Cardiac muscle cell (in vitro differentiated cells and primary cell): ENCODE data around the gene TM9SF4. TPM values are rescaled to one million over a fixed set of nuclear protein-coding genes. Genes with fewer than 3 reads are reported as not detected.

Experiments
- DNase-seq, 2 donors: peaks; one replicate each; pipeline versions ENCODE4 v3.0.0 to v3.0.0-alpha.2; 2010 to 2017; ENCODE audit warnings: low read depth in 1 of 2, low spot score in 1 of 2
- H3K27ac ChIP-seq: fragments of 200-600 bp; sonication (generic); 2 replicates; pipeline ENCODE4 v1.5.1; 2016
- H3K27me3 ChIP-seq: fragments of 200-600 bp; sonication (generic); 2 replicates; pipeline ENCODE4 v1.6.0; 2016; ENCODE audit warnings: control low read depth
- H3K36me3 ChIP-seq: fragments of 200-600 bp; sonication (generic); 2 replicates; pipeline ENCODE4 v1.5.1; 2016; ENCODE audit warnings: control low read depth
- H3K4me1 ChIP-seq: fragments of 200-600 bp; sonication (generic); 2 replicates; pipeline ENCODE4 v1.8.1; 2017; ENCODE audit warnings: low read depth, mild to moderate bottlenecking, mixed run types
- H3K4me3 ChIP-seq: fragments of 200-600 bp; sonication (generic); 2 replicates; pipeline ENCODE4 v1.5.1; 2016; ENCODE audit warnings: mild to moderate bottlenecking
- H3K9me3 ChIP-seq: fragments of 200-600 bp; sonication (generic); 2 replicates; pipeline ENCODE4 v1.5.1; 2017; ENCODE audit warnings: low read depth, mild to moderate bottlenecking, control low read depth
- CTCF ChIP-seq: IDR thresholded peaks from 2 replicates; pipeline ENCODE4 v1.5.1; 2012; ENCODE audit warnings: low read depth, mild to moderate bottlenecking, low read length
- polyA plus RNA-seq: library from polyadenylated mRNA; unstranded; fragments of >200 nt; fragmentation: Nextera tagmentation; extraction: Ambion mirVana; gene quantifications from 2 replicates; pipeline ENCODE4 v1.2.1, GENCODE V29; 2016
- total RNA-seq: library from RNA; depleted of rRNA; stranded (reverse); fragments of >200 nt; gene quantifications from 2 replicates; pipeline ENCODE4 v1.2.3, GENCODE V29; 2016

Gene TM9SF4
- total RNA-seq (38.9 and 52.5 TPM in 2 replicates), polyA plus RNA-seq (54.6 and 71.3 TPM in 2 replicates)

DNA sequence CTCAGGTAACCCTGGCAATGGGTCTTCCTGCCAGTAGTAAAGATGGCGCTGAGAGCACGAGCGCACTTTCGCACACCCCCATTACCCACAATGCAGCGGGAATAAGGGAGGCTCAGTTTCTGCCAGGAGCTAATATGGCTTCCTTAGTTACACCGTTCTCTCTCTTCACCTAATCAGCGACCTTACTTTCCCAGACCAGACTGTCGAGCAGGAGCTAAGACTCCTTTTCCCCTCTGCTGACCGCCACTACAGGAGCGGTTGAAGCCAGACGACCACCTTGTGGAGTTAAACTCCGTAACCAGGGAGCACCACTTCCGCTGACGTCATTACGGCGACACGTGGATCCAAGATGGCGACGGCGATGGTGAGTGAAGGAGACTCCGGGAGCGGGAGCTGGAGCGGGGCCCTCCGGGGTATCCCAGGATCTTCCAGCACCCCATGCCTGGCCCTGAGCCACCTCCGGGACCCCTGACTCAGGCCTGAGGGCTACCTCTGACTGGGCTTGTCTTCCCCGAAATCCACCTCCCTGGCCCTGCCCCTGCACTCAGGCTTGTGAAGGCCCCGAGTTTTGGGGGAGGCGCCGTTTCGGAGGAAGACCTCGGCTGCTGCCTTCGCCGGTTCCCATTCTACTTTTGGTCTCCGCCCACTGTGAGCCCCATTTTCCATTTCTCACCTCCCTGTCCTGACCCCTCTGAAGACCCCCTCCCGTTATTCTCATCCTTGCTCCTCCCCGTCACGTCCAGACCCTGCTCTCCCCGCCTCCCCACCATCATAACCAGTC is at the start of gene TM9SF4:
Gene TM9SF4 (plus strand): TSS at position 323 of the 781 bp plus-strand sequence. CDS start 27 bp downstream, at position 350.
- Histone ChIP-seq H3K27me3 (peaks cover 15% of the 10 kb centered on the region), H3K4me1 (peaks cover 6% of the 10 kb centered on the region), H3K9me3 (no peaks in the 10 kb centered on the region), H3K36me3 (no peaks in the 10 kb centered on the region), H3K4me3 (peak within 1 kb of the TSS; percentile 68), H3K27ac (peak within 1 kb of the TSS; percentile 99)
- DNase-seq: peak; percentile 94 to 97
- no peak for TF ChIP-seq CTCF

- no peak for DNase-seq
- Histone ChIP-seq H3K27me3 (peaks cover 30% of the 10 kb centered on the region), H3K36me3 (no peaks in the 10 kb centered on the region), H3K4me3 (no peak overlapping the region), H3K4me1 (no peaks in the 10 kb centered on the region), H3K27ac (no peak overlapping the region), H3K9me3 (no peaks in the 10 kb centered on the region)
- no peak for TF ChIP-seq CTCF
Measured at GRCh38 chr20:32062776-32063170, 46.7 kb upstream of the TM9SF4 start.

DNA sequence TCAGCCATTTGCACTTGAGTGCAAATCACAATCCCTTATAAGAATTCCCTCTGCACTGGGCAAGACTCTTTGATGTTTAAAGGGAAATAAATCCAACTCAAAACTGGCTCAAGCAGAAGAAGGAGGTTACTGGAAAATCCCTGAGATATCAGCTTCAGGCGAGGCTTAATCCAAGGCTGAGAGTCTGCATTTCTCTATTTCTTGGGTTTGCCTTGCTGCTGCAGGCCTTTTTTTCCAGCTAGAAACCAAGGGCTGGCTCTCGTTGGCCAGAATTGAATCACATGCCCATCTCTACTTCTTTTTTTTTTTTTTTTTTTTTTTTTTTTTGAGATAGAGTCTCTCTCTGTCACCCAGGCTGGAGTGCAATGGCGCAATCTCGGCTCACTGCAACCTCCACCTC is 45.8 kb upstream of the TM9SF4 start:
- no peak for TF ChIP-seq CTCF
- no peak overlapping the region for H3K27ac ChIP-seq
- no peak overlapping the region for H3K4me3 ChIP-seq

GRCh38 chr20:32064667-32065066 is 44.8 kb upstream of the TM9SF4 start:
- Histone ChIP-seq H3K27ac (no peak overlapping the region), H3K4me1 (no peaks in the 10 kb centered on the region), H3K27me3 (peaks cover 14% of the 10 kb centered on the region), H3K4me3 (no peak overlapping the region), H3K9me3 (no peaks in the 10 kb centered on the region), H3K36me3 (no peaks in the 10 kb centered on the region)
- DNase-seq: no peak
- no peak for TF ChIP-seq CTCF

More for the DNA sequence above, 45.8 kb upstream of the TM9SF4 start:
- no peaks in the 10 kb centered on the region for H3K4me1 ChIP-seq
- no peaks in the 10 kb centered on the region for H3K9me3 ChIP-seq
- peaks cover 21% of the 10 kb centered on the region for H3K27me3 ChIP-seq
- no peaks in the 10 kb centered on the region for H3K36me3 ChIP-seq
- DNase-seq: no peak

GRCh38 chr20:32067234-32067821 is 42.2 kb upstream of the TM9SF4 start:
- DNase-seq: peak in 1 of 2 donors; percentile 49
- Histone ChIP-seq H3K4me3 (no peak overlapping the region), H3K36me3 (no peaks in the 10 kb centered on the region), H3K27me3 (no peaks in the 10 kb centered on the region), H3K27ac (no peak overlapping the region), H3K4me1 (no peaks in the 10 kb centered on the region), H3K9me3 (no peaks in the 10 kb centered on the region)
- TF ChIP-seq CTCF: no peak
